HG03060 (cell line): ENCODE results near the gene STEAP1B.
"Not testable (repeated sequence)": the region's sequence is repeated elsewhere in the genome, so short reads cannot be mapped to it uniquely, and the experiment has no call there.

Source experiments
- ATAC-seq: cut with Tn5 transposase; IDR thresholded peaks from one replicate; pipeline ENCODE4 v1.9.1; 2021; ENCODE audit warnings: low read depth, moderate number of reproducible peaks; ENCODE audit not compliant: unreplicated experiment

The STEAP1B gene

GRCh38 chr7:22433710-22434460 lies 66.1 kb downstream of the STEAP1B start:
- no peak for ATAC-seq

DNA sequence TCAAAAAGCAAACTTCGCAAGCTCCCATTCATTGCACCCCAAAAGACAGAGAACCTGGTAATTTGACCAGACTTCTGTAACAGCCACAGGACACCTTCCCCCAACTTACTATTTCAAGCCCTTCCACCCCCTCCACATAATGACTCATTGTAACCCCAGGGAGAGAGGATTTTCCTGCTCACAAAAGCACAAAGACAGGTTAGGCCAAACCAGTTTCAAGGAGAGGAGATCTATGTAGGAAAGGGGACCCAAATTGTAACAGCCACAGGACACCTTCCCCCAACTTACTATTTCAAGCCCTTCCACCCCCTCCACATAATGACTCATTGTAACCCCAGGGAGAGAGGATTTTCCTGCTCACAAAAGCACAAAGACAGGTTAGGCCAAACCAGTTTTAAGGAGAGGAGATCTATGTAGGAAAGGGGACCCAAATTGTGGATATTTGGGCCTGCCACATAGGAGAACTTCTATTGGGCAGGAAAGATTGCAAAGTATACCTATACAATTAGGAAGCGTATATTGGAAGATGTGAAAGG lies 66.8 kb downstream of the STEAP1B start:
- not testable (repeated sequence) for ATAC-seq

DNA sequence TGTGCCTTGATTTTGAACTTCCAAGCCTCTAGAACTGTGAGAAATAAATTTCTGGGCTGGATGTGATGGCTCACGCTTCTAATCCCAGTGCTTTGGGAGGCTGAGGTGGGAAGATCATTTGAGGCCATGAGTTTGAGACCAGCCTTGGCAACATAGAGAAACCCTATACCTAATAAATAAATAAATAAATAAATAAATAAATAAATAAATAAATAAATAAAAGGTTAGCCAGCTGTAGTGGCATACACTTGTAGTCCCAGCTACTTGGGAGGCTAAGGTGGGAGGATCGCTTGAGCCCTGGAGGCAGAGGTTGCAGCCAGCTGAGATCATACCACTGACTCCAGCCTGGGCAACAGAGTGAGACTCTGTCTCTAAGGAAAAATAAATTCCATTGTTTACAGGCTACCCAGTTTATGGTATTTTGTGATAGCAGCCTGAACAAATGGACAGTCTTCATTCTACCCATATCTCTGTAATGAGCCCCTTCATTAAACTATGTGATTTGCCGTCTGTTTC lies 67.7 kb downstream of the STEAP1B start:
- no peak for ATAC-seq

GRCh38 chr7:22430457-22430856 lies 69.5 kb downstream of the STEAP1B start:
- ATAC-seq: no peak

- ATAC-seq: no peak
Observed at GRCh38 chr7:22429386-22429785, 70.6 kb downstream of the STEAP1B start.

- ATAC-seq: no peak
Observed at GRCh38 chr7:22427855-22428254, 72.1 kb downstream of the STEAP1B start.

DNA sequence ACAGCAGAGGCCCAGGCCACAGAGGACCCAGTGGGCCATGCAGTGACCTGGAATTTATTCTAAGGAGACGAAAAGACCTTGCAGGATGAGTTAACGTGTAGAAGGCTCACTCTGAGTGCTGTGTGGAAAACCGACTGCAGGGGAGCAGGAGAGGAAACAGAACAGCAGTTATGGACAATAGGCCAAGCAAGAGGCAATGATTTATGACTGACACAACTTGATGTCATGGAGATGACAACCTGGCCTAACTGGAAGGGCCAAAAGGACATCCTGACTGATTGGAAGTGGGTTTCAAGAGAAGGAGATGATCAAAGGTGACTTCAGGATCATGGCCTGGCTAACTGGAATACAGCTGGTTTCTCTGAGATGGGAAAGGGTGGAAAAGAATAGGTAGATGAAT lies 72.9 kb downstream of the STEAP1B start:
- no peak for ATAC-seq

GRCh38 chr7:22426463-22427094 lies 73.4 kb downstream of the STEAP1B start:
- ATAC-seq: no peak

- ATAC-seq: no peak
Observed at GRCh38 chr7:22425361-22425760, 74.6 kb downstream of the STEAP1B start.

GRCh38 chr7:22422831-22423615 lies 77.0 kb downstream of the STEAP1B start:
- no peak for ATAC-seq

DNA sequence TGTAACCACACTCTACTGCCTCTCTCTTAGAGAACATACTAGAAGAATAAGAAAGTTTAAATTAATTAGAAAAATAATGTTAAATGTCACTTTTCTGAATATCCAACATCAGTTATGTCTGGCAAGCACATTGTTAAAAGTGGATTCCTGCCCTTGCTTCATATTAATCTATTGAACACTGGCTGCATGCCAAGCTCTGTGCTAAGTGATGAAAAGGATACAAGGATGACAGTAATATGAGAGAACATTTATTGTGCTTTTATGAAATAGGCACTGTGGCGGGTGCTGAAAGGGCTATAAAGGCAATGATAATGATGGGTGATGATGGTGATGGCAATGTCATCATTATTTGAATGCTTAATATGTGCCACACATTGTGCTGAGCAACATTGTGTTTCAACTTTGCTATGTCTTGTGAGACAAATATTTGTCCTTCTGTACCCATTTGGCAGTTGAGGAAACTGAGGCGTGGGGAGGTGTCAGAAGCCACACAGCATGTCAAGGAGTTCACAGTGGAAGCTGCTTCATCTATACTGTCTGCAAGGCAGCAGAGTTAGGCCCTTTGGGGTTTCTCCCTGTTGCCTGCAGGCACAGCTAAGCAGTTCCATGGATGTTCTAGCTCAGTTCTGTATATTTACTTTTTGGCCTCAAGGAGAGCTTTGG lies 78.9 kb downstream of the STEAP1B start:
- no peak for ATAC-seq

DNA sequence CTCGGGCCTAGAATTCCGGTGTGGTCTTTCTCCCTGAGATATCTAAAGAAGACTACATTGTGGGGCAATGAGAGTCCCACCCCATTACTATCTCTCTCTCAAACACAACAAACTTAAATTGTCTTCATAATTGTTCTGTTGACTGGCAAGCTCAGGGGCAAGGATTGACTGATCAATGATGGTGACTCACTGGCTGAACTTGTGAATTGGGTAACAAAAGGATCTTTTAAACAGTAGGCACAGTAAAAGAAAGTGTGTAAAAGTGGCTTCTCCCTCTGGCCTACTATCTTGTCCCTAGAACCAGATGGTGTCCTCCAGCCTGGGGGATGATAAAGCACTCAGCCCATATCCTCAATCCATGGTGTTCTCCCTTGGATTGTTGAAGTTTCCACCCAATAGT lies 80.0 kb downstream of the STEAP1B start:
- ATAC-seq: no peak

GRCh38 chr7:22419488-22419887 lies 80.5 kb downstream of the STEAP1B start:
- no peak for ATAC-seq

DNA sequence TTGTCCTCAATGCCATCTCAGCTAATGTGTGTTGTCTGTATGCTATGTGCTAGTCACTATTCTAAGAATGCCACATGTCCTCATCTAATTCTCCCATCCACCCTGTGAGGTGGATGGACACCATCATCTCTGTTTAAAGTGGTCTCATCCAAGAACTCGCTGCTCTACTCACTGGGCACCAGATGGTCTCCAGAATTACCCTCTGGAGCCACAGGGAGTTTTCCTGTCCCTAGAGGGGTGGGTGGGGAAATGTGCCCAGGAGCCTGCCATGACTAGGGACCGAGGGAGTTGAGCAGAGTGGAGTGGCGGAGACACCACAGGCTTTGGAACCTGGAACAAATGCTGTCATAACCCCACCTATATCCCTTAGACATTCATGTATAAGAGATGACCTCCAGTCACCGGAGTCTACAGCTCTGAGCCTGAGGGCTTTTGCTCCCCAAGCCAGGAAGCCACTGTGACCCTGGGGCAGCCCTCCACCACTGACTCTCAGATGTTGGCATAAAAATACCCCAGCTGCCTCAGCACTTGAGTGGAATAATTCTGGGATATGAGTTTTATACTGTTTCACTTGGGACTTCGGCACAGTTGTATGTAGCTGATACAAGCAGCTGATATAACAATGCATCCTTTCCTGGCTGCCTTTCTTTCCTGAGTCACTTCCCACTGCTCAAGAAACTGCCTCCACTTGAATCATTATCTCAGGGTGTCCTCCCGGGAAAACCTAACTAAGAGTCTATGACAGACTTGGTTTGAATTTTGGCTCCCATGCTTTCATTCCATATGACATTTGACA lies 81.5 kb downstream of the STEAP1B start:
- ATAC-seq: no peak

- no peak for ATAC-seq
Observed at GRCh38 chr7:22417841-22418240, 82.1 kb downstream of the STEAP1B start.

DNA sequence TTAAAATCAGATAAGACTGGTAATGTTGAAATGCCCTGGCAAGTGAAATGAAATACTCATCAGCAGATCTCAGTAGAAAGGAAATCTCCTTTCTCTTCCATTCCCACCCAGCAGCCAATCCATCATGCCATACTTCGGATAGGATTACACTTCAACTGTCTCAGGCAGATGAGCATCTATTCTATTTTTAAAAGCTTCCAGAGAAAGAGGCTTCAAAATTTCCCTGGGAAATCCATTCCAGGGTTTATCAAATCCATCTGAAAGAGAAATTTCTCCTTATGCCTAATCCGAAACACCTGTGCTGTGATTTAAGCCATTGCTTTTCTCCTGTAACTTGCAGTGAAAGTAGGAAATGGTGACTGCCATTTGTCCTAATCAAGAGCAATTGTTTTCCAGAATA lies 82.6 kb downstream of the STEAP1B start:
- ATAC-seq: no peak

DNA sequence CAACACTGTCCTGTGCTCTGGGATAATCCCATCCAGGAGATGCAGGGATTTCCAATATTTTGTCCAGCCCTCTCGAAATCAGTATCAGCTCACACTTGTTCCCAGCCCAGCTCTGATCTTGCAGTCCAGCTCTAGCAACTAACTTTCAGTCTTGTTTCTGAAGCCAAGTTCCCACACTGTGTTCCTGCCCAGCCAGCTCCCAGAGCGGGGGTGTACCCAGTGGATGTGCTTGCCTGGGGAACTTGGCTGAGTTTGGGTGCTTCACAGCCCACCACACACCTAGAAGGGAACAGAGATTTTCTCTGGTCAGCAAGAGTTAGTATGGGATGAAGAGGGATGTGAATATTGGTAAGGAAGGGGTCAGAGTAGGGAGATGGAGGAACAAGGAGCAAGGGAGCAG lies 85.6 kb downstream of the STEAP1B start:
- no peak for ATAC-seq

DNA sequence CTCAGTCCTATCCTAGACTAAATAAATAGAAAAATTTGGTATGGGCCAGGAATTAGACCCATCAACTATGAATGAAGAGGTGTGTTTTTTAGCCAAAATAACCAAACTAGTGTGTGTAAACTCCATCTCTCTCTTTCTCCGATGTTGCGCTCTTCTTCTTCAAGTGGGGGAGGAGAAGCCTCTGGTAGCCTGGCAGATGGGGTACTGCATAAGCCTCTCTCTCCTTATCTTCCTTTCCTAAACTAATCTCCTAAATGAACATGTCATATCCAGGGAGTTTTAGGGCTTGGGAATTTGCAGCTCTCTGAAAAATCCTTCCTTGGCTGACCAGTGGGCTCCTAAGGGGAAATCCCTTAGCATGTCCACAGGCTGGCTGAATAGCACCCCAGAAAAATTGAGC lies 86.8 kb downstream of the STEAP1B start:
- ATAC-seq: no peak

- no peak for ATAC-seq
Observed at GRCh38 chr7:22411977-22412693, 87.9 kb downstream of the STEAP1B start.
